Glomerular endothelial cell (primary cell): ENCODE measurements around the gene ZBTB45. TPM values are rescaled to one million over a fixed set of nuclear protein-coding genes. Genes with fewer than 3 reads are reported as not detected.

Experiments used
- DNase-seq: peaks from one replicate; pipeline ENCODE4 v3.0.0-alpha.2; 2011; ENCODE audit warnings: low read depth, low spot score; ENCODE audit errors: extremely low read depth
- total RNA-seq: library from RNA; depleted of rRNA; stranded (reverse); fragments of >200 nt; gene quantifications from 2 replicates; pipeline ENCODE4 v1.2.3, GENCODE V29; 2015

ZBTB45 gene
- total RNA-seq = 15.4 and 16.7 TPM in 2 replicates

DNA sequence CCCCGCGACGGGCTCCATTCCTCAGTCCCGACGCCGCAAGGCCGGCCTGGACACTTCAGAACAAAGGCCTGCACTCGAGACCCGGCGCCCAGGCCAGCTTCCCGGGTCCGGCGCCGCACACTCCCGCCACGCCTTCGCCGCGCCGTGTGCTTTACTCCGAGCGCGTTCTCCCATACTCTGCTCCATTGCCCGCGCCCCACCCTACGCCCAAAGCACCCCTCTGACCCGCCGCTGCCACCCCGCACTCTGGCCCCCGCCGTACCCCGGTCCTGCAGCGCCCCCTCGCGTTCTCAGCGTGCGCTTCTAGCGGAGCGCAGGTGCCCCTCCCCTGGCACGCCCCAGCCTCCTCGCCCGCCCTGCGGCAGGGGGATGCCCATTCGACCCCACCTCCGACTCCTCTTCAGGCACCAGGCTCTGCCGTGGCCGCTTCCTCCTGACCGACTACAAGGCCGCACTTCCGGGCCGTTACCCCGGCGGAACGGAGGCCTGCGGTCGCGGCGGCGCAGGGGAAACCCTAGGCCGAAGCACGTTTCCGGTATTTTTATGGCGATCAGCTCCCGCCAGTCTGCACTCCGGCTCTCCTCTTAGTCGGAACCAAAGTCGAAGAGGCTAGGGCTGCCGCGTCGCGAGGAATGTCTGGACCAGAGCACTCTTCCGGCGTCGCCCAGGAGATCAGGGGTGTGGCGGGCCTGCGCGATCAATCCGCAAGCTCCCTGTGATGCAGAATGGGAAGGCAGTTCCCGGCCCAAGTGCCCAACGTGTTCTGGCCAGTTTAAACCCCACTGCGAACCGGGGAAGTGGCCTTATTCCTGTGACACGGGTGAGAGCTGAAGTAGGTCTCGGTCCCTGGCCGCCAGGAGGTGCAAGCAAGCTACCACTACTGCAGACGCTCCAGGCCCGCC is at the start of gene ZBTB45:
ZBTB45 (minus strand) TSS at position 456 of the 902 bp plus-strand sequence. CDS start 2,137 bp downstream, outside the sequence.
- peak; percentile 70 for DNase-seq

DNA sequence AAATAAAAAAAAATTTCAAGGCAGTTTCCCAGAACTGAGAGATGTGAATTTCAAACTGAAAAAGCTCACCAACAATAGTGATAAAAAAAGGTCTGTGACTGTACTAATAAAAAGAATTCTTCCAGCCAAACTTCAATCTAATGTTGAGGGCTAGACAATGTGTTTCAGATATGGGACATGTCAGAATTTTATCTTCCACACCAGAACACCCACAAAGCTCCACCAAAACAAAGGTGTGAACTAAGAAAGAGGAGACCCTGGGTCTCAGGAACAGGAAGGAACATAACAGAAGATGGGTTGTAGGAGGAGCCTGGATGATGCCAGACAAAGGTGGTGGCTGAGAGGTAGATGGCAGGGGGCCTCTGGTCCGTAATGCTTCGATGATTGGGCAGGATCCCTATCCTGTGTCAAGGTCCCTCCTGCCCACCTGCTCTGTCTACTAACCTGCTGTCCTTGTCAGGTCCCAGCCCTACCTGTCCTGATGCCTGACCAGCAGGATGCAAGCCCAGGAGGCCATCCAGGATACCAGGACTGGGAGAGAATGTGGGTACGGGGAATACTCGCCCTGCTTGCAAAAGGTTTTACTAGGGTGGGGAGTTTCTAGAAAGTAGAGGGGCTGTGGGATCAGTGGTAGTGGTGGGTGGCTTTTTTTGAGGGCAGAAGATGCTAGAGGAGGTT is 49.0 kb upstream of the ZBTB45 start:
- DNase-seq = no peak

DNA sequence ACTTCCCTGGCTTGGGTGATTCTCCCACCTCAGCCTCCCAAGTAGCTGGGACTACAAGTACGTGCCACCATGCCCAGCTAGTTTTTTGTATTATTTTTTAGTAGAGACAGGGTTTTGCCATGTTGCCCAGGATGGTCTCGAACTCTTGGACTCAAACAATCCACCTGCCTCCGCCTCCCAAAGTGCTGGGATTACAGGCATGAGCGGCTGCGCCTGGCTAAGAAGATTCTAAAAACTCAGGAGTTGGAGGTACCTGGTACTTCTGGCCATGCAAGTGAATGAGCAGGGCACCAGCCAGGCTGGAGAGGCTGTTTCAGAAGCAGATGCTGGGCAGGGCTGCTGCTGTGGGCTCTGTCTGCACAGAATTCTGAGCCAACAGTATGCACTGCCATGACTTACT is 47.4 kb upstream of the ZBTB45 start:
- DNase-seq = no peak

GRCh38 chr19:58563823-58564222 is 44.2 kb upstream of the ZBTB45 start:
- no peak for DNase-seq

DNA sequence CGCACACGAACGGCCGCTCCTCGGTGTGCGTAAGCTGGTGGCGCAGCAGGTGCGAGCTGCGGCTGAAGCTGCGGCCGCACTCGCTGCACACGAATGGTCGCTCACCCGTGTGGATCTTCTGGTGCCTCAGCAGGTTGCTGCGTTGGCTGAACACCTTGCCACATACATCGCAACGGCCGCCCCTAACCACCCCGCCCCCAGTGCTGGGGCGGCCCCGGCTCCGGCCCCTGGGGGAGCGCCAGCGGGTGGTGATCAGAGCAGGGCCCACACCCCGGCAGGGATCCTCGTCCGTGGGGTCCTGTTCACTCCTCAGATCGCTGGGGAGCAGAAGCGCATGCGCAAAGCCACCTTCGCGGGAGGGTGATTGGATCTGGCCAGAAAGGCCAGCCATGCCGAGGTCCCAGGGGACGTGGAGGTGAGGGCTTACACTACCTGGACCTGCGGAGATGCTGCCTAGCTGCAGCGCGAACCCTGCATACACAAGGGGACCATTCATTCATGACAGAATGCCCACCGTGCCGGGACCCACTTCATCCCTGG is 43.5 kb upstream of the ZBTB45 start:
- no peak for DNase-seq

DNA sequence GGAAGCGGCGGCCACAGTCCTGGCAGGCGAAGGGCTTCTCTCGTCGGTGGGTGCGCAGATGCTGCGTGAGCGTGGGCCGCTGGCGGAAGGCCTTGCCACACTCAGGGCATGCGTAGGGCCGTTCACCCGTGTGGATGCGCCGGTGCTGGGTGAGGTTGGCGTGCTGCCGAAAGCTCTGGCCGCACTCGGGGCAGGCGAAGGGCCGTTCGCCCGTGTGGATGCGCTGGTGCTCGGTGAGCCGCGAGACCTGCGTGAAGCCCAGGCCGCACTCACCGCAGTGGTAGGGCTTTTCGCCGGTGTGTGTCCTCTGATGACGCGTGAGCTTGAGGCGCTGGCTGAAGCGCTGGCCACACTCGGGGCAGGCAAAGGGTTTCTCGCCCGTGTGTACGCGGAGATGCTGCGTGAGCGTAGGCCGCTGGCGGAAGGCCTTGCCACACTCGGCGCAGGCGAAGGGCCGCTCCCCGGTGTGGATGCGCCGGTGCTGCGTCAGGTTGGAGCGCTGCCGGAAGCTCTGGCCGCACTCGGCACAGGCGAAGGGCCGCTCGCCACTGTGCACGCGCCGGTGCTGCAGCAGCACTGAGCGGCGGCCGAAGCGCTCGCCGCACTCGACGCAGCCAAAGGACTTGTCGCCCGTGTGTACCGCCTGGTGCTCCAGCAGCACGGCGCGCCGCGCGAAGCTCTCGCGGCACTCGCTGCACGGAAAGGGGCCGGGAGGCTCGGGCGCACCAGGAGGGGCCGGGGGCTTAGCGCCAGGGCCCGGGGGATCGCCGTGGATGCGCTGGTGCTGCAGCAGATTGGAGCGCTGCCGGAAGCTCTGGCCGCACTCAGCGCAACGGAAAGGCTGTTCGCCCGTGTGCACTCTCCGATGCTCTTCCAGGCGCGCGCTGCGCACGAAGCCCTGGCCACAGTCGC is 42.8 kb upstream of the ZBTB45 start:
- no peak for DNase-seq

- DNase-seq = no peak
Measured at GRCh38 chr19:58561373-58562121, 41.9 kb upstream of the ZBTB45 start.

DNA sequence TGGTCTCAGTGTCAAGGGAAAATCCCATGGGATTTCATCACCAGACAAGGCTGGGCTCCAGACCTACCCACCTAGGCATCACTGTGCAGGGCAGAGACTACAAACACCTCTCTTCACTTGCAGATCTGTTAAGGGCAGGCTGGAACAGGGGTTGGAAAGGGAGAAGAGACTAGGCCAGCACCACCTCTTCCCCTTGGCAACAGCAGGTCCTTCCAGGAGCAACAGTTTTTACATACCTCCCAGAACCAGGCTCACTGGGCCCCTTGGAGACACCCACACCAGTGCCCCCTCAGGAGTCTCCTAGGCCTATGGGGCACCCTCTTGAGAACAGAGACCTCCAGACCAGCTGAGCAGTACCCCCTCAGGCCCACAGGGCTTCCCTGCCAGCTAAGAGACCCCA is 41.3 kb upstream of the ZBTB45 start:
- no peak for DNase-seq

GRCh38 chr19:58560007-58560887 is 40.6 kb upstream of the ZBTB45 start:
- no peak for DNase-seq

DNA sequence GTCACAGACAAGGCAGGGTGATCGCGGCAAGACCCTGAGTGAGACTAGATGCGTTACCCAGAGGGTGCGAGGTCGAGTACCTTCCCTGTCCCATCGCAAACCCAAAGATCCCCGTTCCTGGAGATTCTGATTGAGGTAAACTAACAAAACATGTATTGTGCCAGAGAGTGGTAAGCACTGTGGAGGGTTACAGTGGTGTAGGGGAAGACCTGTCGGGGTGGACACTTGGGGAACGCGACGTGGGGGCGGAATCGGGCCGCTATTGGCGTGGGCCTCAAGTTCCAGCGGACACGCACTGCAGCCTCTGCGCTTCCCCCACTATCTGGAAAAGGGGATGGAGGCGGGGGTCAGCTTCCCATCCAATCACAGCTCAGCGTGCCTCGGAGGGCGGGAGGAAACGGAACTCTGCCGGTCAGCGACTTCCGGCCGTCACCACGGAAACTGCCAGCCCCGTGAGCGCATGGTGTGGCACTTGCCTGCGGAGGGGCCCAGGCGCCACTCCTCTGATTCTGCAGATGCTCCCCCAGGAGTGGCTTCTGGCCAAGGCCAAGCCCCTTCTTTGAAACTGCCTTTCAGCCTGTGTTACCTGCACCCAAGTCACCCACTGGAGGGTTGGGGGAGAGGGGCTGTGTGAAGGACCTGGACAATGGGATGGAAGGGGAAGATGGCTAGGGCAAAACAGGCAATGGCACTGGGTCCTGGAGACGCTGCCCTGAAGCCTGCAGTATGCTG is 39.8 kb upstream of the ZBTB45 start:
- DNase-seq = no peak

DNA sequence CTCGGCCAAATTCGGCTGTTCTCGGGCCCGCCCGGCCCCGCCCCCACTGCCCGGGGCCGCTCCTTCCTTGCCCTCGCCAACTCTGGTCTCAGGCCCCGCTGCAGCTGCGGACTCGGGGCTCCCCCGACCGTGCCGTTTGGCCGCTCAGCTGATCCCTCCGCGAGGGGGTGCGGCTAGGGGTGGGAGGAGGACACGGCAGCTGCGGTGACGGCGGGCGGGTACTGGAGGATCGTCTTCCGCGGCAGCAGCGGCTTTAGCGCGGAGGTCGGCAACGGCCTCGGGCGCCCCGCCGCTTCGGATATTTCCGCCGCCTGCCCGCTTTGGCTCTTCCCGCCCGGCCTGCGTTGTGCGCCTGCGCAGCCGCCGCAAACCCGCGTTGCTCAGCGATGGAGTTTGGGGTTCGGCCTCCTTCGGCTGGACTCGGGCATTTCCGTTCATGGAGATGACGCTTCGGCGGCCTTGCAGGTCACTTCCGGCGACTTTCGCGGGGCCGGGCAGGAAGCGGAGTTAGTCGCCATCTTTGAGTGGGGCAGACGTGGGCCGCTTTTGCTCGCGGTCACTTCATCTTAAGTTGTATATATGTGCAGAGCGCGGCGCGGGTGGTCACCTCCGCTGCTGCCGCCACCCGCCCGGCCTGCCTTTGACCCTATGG is 39.1 kb upstream of the ZBTB45 start:
- peak; percentile 82 for DNase-seq

- DNase-seq = no peak
Measured at GRCh38 chr19:58558066-58558622, 38.5 kb upstream of the ZBTB45 start, which contains the start of gene UBE2M. Gene UBE2M, minus strand, starts transcription at chr19:58558611. Its CDS starts 230 bp downstream, at chr19:58558381.

DNA sequence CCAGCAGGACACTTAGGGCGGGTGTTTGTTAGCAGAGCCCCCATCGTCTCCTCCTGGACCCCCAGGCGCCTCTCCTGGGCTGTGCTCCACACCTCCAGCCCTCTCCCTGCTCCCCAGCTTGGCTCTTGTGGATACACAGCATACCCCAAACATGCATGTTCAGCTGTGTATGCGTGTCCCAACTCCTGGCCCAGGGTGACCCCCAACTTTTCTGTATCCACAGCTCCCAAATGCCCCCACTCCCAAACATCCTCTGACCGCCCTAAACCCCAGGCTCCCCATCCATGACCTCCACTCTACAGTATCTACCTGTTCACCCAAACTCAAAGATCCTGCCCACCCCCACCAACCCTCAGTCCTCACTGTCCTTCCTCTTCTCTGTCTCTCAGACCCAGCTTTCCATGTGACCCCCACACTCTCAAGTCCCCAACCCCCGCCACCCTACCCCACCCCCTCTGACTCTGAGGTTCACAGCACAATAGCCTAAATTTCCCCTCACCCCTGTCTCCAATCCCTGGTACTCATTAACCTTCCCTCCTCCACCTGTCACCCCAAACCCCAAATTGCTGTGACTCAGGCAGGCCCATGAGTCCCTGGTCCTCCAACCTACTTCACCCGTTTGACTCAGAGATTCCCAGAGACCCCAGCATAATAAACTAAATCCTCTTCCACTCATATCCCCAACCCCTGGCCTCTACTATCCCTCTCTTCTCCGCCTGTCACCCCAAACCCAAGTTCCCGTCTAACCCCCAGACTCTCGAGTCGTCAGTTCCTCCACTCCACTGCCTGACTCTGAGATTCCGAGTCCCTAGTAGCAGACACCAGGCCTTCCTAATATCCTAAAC is 37.8 kb upstream of the ZBTB45 start:
- DNase-seq = no peak

DNA sequence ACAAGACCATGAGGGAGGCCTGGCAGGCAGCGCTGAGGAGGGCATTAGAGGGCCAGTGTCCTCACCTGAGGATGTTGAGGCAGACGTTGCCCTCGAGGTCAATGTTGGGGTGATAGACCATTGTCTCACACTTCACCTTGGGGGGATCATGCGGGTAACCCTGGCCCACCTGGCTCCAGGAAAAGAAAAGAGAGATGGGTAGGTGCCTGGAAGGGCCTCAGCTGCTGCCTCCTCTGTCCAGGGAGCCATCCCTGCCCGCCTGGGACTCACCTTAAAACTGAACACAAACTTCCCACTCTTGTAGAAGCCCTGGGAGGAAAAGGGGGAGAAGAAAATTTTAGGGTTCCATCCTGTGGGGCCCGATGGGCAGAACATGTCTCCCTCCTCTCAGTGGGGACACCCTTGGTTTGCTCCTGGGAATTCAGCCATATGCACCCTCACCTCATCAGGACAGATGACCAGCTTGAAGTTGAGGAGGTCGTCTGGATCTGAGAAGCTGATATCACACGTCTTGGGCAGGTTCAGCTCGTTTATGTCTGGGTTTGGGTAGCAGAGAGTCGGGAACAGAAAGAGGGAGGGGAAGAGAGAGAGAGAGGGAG is 37.1 kb upstream of the ZBTB45 start:
- no peak for DNase-seq

DNA sequence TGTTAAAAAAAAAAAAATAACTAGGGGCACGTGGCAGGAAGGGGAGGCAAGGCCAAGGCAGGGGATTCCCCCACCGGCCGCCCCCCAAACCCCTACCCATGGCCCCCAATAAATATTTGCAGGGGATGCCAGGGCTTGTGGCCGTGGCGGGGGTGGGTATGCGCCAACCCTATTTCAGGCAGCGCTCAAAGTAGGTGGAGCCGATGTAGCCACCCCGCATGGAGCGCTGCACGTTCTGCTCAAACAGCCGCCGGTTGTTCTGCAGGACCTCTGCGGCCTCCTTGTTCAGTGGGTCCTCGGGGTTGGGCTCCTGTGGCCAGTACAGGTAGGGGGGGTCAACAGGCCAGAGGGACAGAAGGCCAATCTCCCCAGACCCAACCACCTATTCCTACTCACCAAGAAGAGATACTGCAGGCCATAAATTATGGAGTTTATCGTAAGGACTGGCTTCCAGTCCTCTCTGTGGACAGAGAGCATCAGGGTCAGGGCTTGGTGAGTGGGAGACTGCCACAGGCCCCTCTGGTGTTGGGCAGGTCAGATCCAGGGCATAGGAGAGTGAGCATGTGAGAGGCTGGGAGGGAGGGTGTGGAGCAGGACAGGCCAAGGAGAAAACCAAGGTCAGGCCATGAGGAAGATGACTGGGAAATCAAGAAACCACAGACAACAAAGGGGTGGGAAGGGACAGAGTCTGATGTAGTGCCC is 36.5 kb upstream of the ZBTB45 start:
- no peak for DNase-seq
